Measurements from ENCODE around the gene CPNE7.
"Not testable (repeated sequence)": the region's sequence is repeated elsewhere in the genome, so short reads cannot be mapped to it uniquely, and the experiment has no call there.

The CPNE7 gene

GRCh38 chr16:89562939-89563338, 12.6 kb upstream of the CPNE7 start:
- DNase-seq: peak in 2 of 42 donors; percentile 24 to 33
- intact Hi-C loops (cut with DNase I): loop anchor here (10.0 kb wide), 1 partner anchor 122 kb away; the partner anchor contains the start of gene CDK10

- intact Hi-C loops (cut with DNase I): loop anchor here (10.0 kb wide), 1 partner anchor 121 kb away; the partner anchor contains the start of gene CDK10
Measured at GRCh38 chr16:89563639-89564392, 11.7 kb upstream of the CPNE7 start.

DNA sequence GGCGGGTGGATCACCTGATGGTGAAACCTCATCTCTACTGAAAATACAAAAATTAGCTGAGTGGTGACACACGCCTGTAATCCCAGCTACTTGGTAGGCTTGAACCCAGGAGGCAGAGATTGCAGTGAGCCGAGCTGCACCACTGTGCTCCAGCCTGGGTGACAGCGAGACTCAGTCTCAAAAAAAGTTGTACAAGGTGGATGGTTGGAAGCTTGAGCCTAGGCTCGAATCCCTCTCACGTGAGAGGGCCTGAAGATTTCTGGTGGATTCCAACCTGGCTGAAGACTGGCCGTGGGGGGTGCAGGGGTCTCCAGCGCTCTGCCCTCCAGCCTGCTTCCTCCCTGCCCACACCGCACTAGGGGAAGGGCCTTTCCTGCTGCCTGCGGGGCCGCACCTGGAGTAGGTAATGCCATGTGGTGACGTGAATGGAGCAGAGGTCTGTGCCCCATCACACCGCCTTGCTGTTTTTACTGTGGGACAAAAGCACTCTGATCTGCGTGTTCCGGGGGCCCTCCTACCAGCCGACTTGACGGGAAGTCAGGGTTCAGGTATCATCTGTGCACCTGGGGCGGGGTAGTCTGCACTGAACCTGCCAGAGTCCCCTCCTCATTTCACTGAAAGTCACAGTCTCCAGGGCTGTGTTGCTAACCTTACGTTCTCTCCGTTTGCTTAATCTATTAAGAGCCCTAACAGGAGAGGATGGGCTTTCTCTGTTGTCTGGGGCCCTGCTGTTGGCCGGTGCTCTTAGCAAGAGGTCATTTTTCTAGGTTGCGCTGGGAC, 10.9 kb upstream of the CPNE7 start:
- intact Hi-C loops (cut with DNase I): loop anchor here (10.0 kb wide), 1 partner anchor 120 kb away; the partner anchor contains the start of gene CDK10
- peak in 1 of 42 donors; percentile 36 for DNase-seq

More at GRCh38 chr16:89563639-89564392, 11.7 kb upstream of the CPNE7 start:
- no peak for DNase-seq

DNA sequence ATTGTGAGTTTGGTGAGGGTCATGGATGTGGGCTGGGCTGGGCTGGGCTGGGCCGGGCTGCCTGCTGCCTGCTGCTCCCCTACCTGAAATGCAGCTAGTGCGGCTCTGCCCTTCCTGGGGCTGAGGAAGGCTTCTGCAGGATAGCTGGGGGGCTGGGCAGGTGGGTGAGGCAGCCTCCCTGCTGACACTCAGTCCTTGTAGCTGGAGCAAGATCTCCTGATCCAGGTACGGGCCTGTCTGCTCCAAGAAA, 10.4 kb upstream of the CPNE7 start:
- intact Hi-C loops (cut with DNase I): loop anchor here (10.0 kb wide), 1 partner anchor 120 kb away; the partner anchor contains the start of gene CDK10
- no peak for DNase-seq

- intact Hi-C loops (cut with DNase I): loop anchor here (10.0 kb wide), 1 partner anchor 119 kb away; the partner anchor contains the start of gene CDK10
Measured at GRCh38 chr16:89565506-89566372, 9.8 kb upstream of the CPNE7 start.

GRCh38 chr16:89567656-89568594, 7.6 kb upstream of the CPNE7 start:
- DNase-seq: no peak
- intact Hi-C loops (cut with DNase I): loop anchor here (10.0 kb wide), 1 partner anchor 117 kb away; the partner anchor contains the start of gene CDK10

More at GRCh38 chr16:89565506-89566372, 9.8 kb upstream of the CPNE7 start:
- peak in 41 of 42 donors; percentile 28 to 78 (median 55) for DNase-seq

GRCh38 chr16:89569506-89570341, 5.8 kb upstream of the CPNE7 start:
- DNase-seq: no peak
- intact Hi-C loops (cut with DNase I): loop anchor here (10.0 kb wide), 1 partner anchor 115 kb away; the partner anchor contains the start of gene CDK10

DNA sequence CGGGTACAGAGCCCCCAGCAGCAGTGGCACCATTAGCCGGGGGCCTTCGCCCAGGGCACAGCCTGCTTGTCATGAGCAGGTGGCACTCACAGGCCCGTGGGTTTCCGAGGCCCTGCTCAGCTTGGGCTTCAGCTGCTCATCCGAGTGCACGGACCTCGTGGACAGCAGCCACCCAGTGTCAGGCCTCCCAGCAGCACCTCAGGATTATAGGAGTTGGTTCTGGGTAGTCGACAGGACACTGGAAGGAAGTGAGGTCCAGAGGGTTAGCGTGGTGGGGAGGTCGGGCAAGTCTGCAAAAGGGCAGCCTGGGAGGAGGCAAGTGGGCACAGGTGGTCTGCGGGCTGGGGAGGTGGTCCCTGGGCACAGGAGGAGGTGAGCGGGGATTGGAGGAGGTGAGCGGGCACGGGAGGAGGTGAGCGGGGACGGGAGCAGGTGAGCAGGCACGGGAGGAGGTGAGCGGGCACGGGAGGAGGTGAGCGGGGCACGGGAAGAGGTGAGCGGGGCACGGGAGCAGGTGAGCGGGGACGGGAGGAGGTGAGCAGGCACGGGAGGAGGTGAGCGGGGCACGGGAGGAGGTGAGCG, 5.1 kb upstream of the CPNE7 start:
- intact Hi-C loops (cut with DNase I): no loop called here
- no peak for DNase-seq

DNA sequence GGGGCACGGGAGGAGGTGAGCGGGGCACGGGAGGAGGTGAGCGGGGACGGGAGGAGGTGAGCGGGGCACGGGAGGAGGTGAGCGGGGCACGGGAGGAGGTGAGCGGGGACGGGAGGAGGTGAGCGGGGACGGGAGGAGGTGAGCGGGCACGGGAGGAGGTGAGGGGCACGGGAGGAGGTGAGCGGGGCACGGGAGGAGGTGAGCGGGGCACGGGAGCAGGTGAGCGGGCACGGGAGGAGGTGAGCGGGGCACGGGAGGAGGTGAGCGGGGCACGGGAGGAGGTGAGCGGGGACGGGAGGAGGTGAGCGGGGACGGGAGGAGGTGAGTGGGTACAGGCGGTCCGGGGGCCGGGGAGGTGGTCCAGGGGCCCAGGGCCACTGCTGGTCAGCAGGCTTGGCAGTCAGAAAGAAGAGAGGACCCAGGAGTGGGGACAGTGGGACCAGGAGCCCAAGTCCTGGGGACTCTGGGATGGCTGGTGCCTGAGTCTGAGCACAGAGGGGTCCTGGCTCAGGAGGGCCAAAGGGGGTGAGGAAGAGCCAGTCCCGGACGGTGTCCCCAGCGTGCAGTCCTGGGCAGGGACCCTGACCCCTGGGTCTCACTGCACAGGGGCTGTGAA, 4.5 kb upstream of the CPNE7 start:
- intact Hi-C loops (cut with DNase I); DNase-seq: not testable (repeated sequence)

DNA sequence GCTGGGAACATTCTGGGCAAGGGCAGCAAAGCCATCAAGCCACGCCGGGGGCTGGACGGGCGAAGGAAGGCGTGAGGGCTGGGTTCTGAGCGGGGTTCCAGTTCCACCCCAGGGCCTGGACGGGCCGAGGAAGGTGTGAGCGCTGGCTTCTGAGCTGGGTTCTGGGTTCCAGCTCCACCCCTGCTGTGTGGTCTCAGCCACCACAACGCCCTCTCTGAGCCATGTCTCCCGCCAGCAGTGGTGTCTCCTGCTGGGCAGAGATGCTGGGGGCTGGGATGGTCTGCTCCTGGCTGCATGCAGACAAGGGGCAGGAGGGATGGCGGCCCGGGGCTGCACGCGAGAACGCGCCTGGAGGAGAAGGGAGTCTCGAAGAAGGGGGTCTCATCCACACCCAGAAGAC, 3.9 kb upstream of the CPNE7 start:
- DNase-seq: no peak
- intact Hi-C loops (cut with DNase I): no loop called here

DNA sequence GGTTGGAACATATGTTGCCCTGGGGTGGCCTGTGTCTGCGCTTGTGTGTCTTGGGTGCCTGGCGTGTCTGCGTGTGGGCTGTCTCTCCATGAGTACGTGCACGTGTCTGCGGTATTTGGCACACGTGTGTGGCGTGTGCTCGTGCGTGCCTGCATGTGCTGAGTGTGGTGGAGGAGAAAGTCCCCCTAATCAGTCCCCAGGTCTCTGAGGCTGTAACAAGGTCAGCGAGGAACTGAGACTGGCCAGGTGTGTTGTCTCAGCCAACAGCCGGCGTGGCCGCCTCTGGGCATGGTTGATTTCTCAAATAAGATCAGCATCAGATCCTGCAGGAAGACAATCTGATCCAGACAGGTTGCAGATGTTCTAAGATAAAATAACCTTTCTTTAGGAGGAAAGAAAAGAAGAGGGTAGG, 3.5 kb upstream of the CPNE7 start:
- intact Hi-C loops (cut with DNase I): no loop called here
- no peak for DNase-seq

- intact Hi-C loops (cut with DNase I): no loop called here
- DNase-seq: no peak
Measured at GRCh38 chr16:89572485-89573205, 2.9 kb upstream of the CPNE7 start.

GRCh38 chr16:89573826-89574680, 1.5 kb upstream of the CPNE7 start:
- intact Hi-C loops (cut with DNase I): no loop called here

GRCh38 chr16:89574681-89575246, 794 bp upstream of the CPNE7 start:
- peak in 4 of 42 donors; percentile 25 to 66 (median 30) for DNase-seq
- intact Hi-C loops (cut with DNase I): no loop called here

More at GRCh38 chr16:89573826-89574680, 1.5 kb upstream of the CPNE7 start:
- no peak for DNase-seq
